ENCODE data around the gene TMEM108.

The TMEM108 gene

GRCh38 chr3:133124511-133124910 lies 86.3 kb downstream of the TMEM108 start:
- no peaks in the 10 kb centered on the region for H3K79me2 ChIP-seq (ENCODE audit: insufficient read depth, low read length)
- no peak overlapping the region for H3K9ac ChIP-seq (ENCODE audit: low read length)
- no peaks in the 10 kb centered on the region for H3K9me2 ChIP-seq (ENCODE audit: low read depth, low read length)
- H3K36me3 ChIP-seq (ENCODE audit: insufficient read depth, low read length) = no peaks in the 10 kb centered on the region
- H2AFZ ChIP-seq (ENCODE audit: low read length) = no peak overlapping the region
- no peaks in the 10 kb centered on the region; the same call in 1 of the 2 replicates for H3K27me3 ChIP-seq (ENCODE audit: insufficient read depth, low read length)
- no peak overlapping the region for H3K4me2 ChIP-seq (ENCODE audit: low read length)
- H3K27ac ChIP-seq (ENCODE audit: low read depth, low read length, poor library complexity, severe bottlenecking) = no peak overlapping the region
- H4K20me1 ChIP-seq (ENCODE audit: insufficient read depth, low read length) = no peaks in the 10 kb centered on the region
- no peak for TF ChIP-seq EZH2 (IDR thresholded peaks at IDR 0.05; ENCODE audit: borderline replicate concordance, low read length)
- TF ChIP-seq CTCF (IDR thresholded peaks at IDR 0.05; ENCODE audit: low read length) = no peak
- H3K9me3 ChIP-seq (ENCODE audit: low read length) = no peaks in the 10 kb centered on the region
- no peaks in the 10 kb centered on the region for H3K4me1 ChIP-seq (ENCODE audit: insufficient read depth, low read length, severe bottlenecking)
- no peaks in the 10 kb centered on the region for H3F3A ChIP-seq (ENCODE audit: insufficient read depth, low read length)
- no peak overlapping the region for H3K4me3 ChIP-seq (ENCODE audit: low read depth, low read length, poor library complexity, severe bottlenecking)

GRCh38 chr3:133125171-133125570 lies 87.0 kb downstream of the TMEM108 start:
- Histone ChIP-seq H3K36me3 (ENCODE audit: insufficient read depth, low read length) (no peaks in the 10 kb centered on the region), H3K9me3 (ENCODE audit: low read length) (no peaks in the 10 kb centered on the region), H3K27ac (ENCODE audit: low read depth, low read length, poor library complexity, severe bottlenecking) (no peak overlapping the region), H3K9ac (ENCODE audit: low read length) (no peak overlapping the region), H3F3A (ENCODE audit: insufficient read depth, low read length) (no peaks in the 10 kb centered on the region), H3K79me2 (ENCODE audit: insufficient read depth, low read length) (no peaks in the 10 kb centered on the region), H3K4me3 (ENCODE audit: low read depth, low read length, poor library complexity, severe bottlenecking) (no peak overlapping the region), H3K9me2 (ENCODE audit: low read depth, low read length) (no peaks in the 10 kb centered on the region), H2AFZ (ENCODE audit: low read length) (no peak overlapping the region), H4K20me1 (ENCODE audit: insufficient read depth, low read length) (no peaks in the 10 kb centered on the region), H3K4me1 (ENCODE audit: insufficient read depth, low read length, severe bottlenecking) (no peaks in the 10 kb centered on the region), H3K27me3 (ENCODE audit: insufficient read depth, low read length) (no peaks in the 10 kb centered on the region; the same call in 1 of the 2 replicates), H3K4me2 (ENCODE audit: low read length) (no peak overlapping the region)
- TF ChIP-seq EZH2 (IDR thresholded peaks at IDR 0.05; ENCODE audit: borderline replicate concordance, low read length) (no peak), CTCF (IDR thresholded peaks at IDR 0.05; ENCODE audit: low read length) (no peak)

DNA sequence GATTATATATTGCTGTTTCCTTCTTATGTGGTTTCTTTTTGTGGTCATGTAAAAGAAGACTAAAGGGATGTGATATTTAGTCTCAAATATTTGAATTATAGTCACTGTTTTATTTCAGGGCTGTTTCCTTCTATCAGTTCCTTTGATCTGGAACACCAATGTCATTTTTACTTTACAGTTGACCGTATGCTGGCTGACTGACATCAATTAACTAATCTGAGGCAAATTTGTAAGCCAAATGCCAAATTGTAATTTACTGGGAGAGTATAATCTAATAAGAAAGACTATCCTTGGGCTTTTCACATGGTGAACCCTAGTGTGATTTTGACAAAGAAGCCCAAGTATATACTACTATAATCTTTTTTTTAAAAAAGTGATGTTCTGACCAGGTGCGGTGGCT lies 87.6 kb downstream of the TMEM108 start:
- no peaks in the 10 kb centered on the region for H3K9me2 ChIP-seq (ENCODE audit: low read depth, low read length)
- no peaks in the 10 kb centered on the region for H3K4me1 ChIP-seq (ENCODE audit: insufficient read depth, low read length, severe bottlenecking)
- H3K9me3 ChIP-seq (ENCODE audit: low read length) = no peaks in the 10 kb centered on the region
- H4K20me1 ChIP-seq (ENCODE audit: insufficient read depth, low read length) = no peaks in the 10 kb centered on the region
- H3K4me2 ChIP-seq (ENCODE audit: low read length) = no peak overlapping the region
- TF ChIP-seq EZH2 (IDR thresholded peaks at IDR 0.05; ENCODE audit: borderline replicate concordance, low read length) = no peak
- TF ChIP-seq CTCF (IDR thresholded peaks at IDR 0.05; ENCODE audit: low read length) = no peak
- H3K4me3 ChIP-seq (ENCODE audit: low read depth, low read length, poor library complexity, severe bottlenecking) = no peak overlapping the region
- H3K9ac ChIP-seq (ENCODE audit: low read length) = no peak overlapping the region
- H3K27ac ChIP-seq (ENCODE audit: low read depth, low read length, poor library complexity, severe bottlenecking) = no peak overlapping the region
- no peaks in the 10 kb centered on the region for H3K36me3 ChIP-seq (ENCODE audit: insufficient read depth, low read length)
- H3F3A ChIP-seq (ENCODE audit: insufficient read depth, low read length) = no peaks in the 10 kb centered on the region
- no peaks in the 10 kb centered on the region for H3K79me2 ChIP-seq (ENCODE audit: insufficient read depth, low read length)
- H2AFZ ChIP-seq (ENCODE audit: low read length) = no peak overlapping the region
- no peaks in the 10 kb centered on the region; the same call in 1 of the 2 replicates for H3K27me3 ChIP-seq (ENCODE audit: insufficient read depth, low read length)

Data from OCI-LY1 (cell line).